Loucy (cell line): Measurements from ENCODE around the gene APOL2.

Experiments
- EZH2phosphoT487 ChIP-seq: fragments of 200-600 bp; IDR thresholded peaks from 2 replicates; pipeline ENCODE4 v1.6.1; 2018; ENCODE audit warnings: antibody characterized with exemption, mild to moderate bottlenecking, moderate library complexity, borderline replicate concordance
- TF ChIP-seq, protein P1 (sequence below): fragments of 200-600 bp; sonication (generic); conservative IDR thresholded peaks from 2 replicates; pipeline ENCODE4 v1.5.1; 2014; ENCODE audit warnings: mild to moderate bottlenecking, antibody characterized with exemption, low read length

DNA sequence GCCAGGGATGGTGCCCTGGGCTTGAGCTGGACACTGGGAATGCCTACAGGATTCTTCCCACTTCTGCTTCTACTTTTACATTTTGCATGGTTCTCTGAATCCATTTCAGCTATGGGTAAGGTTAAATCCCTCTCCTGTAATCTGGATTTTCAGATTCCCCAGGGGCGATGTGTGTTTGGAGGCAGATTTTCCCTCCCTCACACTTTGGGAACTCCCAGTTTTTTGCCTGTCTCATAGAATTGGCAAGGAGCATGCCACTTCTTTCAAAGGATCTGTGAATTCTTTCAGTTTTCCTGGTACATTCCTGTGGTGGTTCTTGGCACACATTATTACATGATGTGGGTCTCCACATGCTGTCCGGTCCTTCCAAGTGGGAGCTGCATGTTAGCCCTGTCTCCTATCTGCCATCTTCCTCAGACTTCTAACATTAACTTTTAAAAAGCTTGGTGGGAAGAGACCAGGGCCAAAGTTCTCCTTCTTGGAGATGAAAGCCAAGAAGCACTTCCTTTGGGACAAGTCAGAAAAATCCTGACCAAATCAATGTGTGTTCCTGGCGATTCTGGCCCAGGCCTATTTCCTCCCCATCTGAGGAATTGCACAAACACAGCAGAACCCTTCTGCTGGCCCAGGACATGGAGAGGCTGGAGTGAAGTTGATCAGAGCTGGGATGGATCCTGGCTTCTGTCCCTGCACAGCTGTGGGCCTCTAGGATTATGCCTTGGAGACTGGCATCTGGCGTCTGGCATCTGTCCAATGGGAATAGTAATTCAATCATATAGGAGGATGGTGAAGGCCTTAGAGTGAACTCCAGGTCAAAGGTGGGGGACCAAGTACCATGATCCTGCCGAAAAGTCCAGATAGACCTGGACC, 5.4 kb upstream of the APOL2 start:
- TF ChIP-seq, protein P1, sequence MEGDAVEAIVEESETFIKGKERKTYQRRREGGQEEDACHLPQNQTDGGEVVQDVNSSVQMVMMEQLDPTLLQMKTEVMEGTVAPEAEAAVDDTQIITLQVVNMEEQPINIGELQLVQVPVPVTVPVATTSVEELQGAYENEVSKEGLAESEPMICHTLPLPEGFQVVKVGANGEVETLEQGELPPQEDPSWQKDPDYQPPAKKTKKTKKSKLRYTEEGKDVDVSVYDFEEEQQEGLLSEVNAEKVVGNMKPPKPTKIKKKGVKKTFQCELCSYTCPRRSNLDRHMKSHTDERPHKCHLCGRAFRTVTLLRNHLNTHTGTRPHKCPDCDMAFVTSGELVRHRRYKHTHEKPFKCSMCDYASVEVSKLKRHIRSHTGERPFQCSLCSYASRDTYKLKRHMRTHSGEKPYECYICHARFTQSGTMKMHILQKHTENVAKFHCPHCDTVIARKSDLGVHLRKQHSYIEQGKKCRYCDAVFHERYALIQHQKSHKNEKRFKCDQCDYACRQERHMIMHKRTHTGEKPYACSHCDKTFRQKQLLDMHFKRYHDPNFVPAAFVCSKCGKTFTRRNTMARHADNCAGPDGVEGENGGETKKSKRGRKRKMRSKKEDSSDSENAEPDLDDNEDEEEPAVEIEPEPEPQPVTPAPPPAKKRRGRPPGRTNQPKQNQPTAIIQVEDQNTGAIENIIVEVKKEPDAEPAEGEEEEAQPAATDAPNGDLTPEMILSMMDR: no peak
- no peak for TF ChIP-seq EZH2phosphoT487
